ENCODE measurements around the gene FOXN3. TPM values are rescaled to one million over a fixed set of nuclear protein-coding genes. Genes with fewer than 3 reads are reported as not detected.

FOXN3 gene
- total and polyA plus RNA-seq, 2 donors (not counting 1 experiment from before 2014, with no cell fraction given) = 27.9 to 33.3 TPM

GRCh38 chr14:89129570-89129969 is 287.5 kb downstream of the FOXN3 start:
- Histone ChIP-seq H3K9me3 (ENCODE audit: control insufficient read depth, insufficient read depth, low read depth, low read length) (no peaks in the 10 kb centered on the region), H3K27ac (ENCODE audit: insufficient read depth, low read length) (no peak overlapping the region), H3K9ac (ENCODE audit: insufficient read depth, low read length) (no peak overlapping the region), H3K79me2 (ENCODE audit: control insufficient read depth, insufficient read depth, low read length) (no peaks in the 10 kb centered on the region), H3K4me1 (ENCODE audit: control insufficient read depth, extremely low read depth, insufficient read depth, low read length) (no peaks in the 10 kb centered on the region), H3K36me3 (ENCODE audit: control insufficient read depth, insufficient read depth, low read length) (no peaks in the 10 kb centered on the region), H3K4me2 (ENCODE audit: extremely low read depth, insufficient read depth, low read length) (no peak overlapping the region), H2AFZ (ENCODE audit: low read length) (no peak overlapping the region), H4K20me1 (ENCODE audit: control insufficient read depth, extremely low read depth, insufficient read depth, low read length) (no peaks in the 10 kb centered on the region), H3K27me3 (ENCODE audit: control insufficient read depth, insufficient read depth, low read length) (no peaks in the 10 kb centered on the region), H3K4me3 (replicated peaks in 1 of 4; ENCODE audit: control extremely low read depth in 1 of 4, insufficient read depth in 1 of 4, low read depth in 3 of 4, low read length in 4 of 4) (no peak overlapping the region)
- DNase-seq (ENCODE audit: low read depth in 2 of 2) = peak in 1 of 2 donors; percentile 19
- TF ChIP-seq EZH2 (IDR thresholded peaks at IDR 0.05; ENCODE audit: low read length, missing control alignments) (no peak), CTCF (conservative IDR thresholded peaks at IDR 0.05 in 1 of 2, IDR thresholded peaks at IDR 0.05 in 1 of 2; ENCODE audit: low read depth in 1 of 2, low read length in 2 of 2) (no peak)

GRCh38 chr14:89128311-89129026 is 288.6 kb downstream of the FOXN3 start:
- no peak overlapping the region for H3K4me3 ChIP-seq (replicated peaks in 1 of 4; ENCODE audit: control extremely low read depth in 1 of 4, insufficient read depth in 1 of 4, low read depth in 3 of 4, low read length in 4 of 4)
- H3K4me2 ChIP-seq (ENCODE audit: extremely low read depth, insufficient read depth, low read length) = no peak overlapping the region
- no peaks in the 10 kb centered on the region for H3K79me2 ChIP-seq (ENCODE audit: control insufficient read depth, insufficient read depth, low read length)
- no peaks in the 10 kb centered on the region for H3K4me1 ChIP-seq (ENCODE audit: control insufficient read depth, extremely low read depth, insufficient read depth, low read length)
- no peaks in the 10 kb centered on the region for H3K27me3 ChIP-seq (ENCODE audit: control insufficient read depth, insufficient read depth, low read length)
- no peak overlapping the region for H2AFZ ChIP-seq (ENCODE audit: low read length)
- H4K20me1 ChIP-seq (ENCODE audit: control insufficient read depth, extremely low read depth, insufficient read depth, low read length) = no peaks in the 10 kb centered on the region
- H3K9me3 ChIP-seq (ENCODE audit: control insufficient read depth, insufficient read depth, low read depth, low read length) = no peaks in the 10 kb centered on the region
- TF ChIP-seq EZH2 (IDR thresholded peaks at IDR 0.05; ENCODE audit: low read length, missing control alignments) (no peak), CTCF (conservative IDR thresholded peaks at IDR 0.05 in 1 of 2, IDR thresholded peaks at IDR 0.05 in 1 of 2; ENCODE audit: low read depth in 1 of 2, low read length in 2 of 2) (no peak)
- H3K36me3 ChIP-seq (ENCODE audit: control insufficient read depth, insufficient read depth, low read length) = no peaks in the 10 kb centered on the region
- H3K27ac ChIP-seq (ENCODE audit: insufficient read depth, low read length) = no peak overlapping the region
- no peak overlapping the region for H3K9ac ChIP-seq (ENCODE audit: insufficient read depth, low read length)
- DNase-seq (ENCODE audit: low read depth in 2 of 2) = no peak

GRCh38 chr14:89126461-89126860 is 290.6 kb downstream of the FOXN3 start:
- no peak for DNase-seq (ENCODE audit: low read depth in 2 of 2)
- H3K4me1 ChIP-seq (ENCODE audit: control insufficient read depth, extremely low read depth, insufficient read depth, low read length) = no peaks in the 10 kb centered on the region
- no peaks in the 10 kb centered on the region for H3K36me3 ChIP-seq (ENCODE audit: control insufficient read depth, insufficient read depth, low read length)
- H3K9ac ChIP-seq (ENCODE audit: insufficient read depth, low read length) = no peak overlapping the region
- H3K27ac ChIP-seq (ENCODE audit: insufficient read depth, low read length) = no peak overlapping the region
- no peak overlapping the region for H3K4me3 ChIP-seq (replicated peaks in 1 of 4; ENCODE audit: control extremely low read depth in 1 of 4, insufficient read depth in 1 of 4, low read depth in 3 of 4, low read length in 4 of 4)
- H2AFZ ChIP-seq (ENCODE audit: low read length) = no peak overlapping the region
- no peak overlapping the region for H3K4me2 ChIP-seq (ENCODE audit: extremely low read depth, insufficient read depth, low read length)
- H3K79me2 ChIP-seq (ENCODE audit: control insufficient read depth, insufficient read depth, low read length) = no peaks in the 10 kb centered on the region
- no peaks in the 10 kb centered on the region for H4K20me1 ChIP-seq (ENCODE audit: control insufficient read depth, extremely low read depth, insufficient read depth, low read length)
- peaks cover 3% of the 10 kb centered on the region for H3K27me3 ChIP-seq (ENCODE audit: control insufficient read depth, insufficient read depth, low read length)
- no peaks in the 10 kb centered on the region for H3K9me3 ChIP-seq (ENCODE audit: control insufficient read depth, insufficient read depth, low read depth, low read length)
- TF ChIP-seq EZH2 (IDR thresholded peaks at IDR 0.05; ENCODE audit: low read length, missing control alignments) = no peak
- no peak for TF ChIP-seq CTCF (conservative IDR thresholded peaks at IDR 0.05 in 1 of 2, IDR thresholded peaks at IDR 0.05 in 1 of 2; ENCODE audit: low read depth in 1 of 2, low read length in 2 of 2)
